GM18951 (cell line): Measurements from ENCODE around the gene DCP1B.

Source experiments
- POLR2A ChIP-seq: IDR thresholded peaks from 4 replicates; pipeline ENCODE4 v1.6.1; 2011; ENCODE audit warnings: mild to moderate bottlenecking; ENCODE audit not compliant: insufficient read length, insufficient read depth; ENCODE audit errors: extremely low read depth
- in situ Hi-C: fragments of 300-500 bp; cut with MboI; formaldehyde crosslinking; loops from one replicate; pipeline ENCODE4 v1.12.0; 2022; ENCODE audit warnings: low sequenced_read_pairs, mixed read lengths, inconsistent platforms; ENCODE audit not compliant: unreplicated experiment

Gene DCP1B

DNA sequence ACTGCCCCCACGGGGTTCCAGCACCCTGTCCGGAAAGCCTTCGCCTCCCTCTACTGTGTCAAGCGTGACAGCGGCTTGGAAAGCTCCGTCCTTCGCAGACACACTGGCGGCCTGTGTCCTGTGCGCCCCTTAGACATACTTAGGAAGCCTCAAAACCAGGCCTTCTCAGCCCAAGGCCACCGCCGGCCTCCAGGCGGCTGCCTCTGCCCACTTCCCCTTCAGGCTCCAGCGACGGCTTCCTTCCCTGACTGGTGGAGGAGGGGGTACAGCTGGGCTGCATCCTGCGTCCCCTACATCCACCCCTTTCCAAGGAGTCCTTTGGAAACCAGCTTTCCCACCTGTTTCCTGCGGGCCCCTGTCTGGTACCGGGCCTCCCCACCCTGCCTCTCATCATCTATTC lies 83.3 kb downstream of the DCP1B start:
- in situ Hi-C loops = no loop called here
- TF ChIP-seq POLR2A = no peak

DNA sequence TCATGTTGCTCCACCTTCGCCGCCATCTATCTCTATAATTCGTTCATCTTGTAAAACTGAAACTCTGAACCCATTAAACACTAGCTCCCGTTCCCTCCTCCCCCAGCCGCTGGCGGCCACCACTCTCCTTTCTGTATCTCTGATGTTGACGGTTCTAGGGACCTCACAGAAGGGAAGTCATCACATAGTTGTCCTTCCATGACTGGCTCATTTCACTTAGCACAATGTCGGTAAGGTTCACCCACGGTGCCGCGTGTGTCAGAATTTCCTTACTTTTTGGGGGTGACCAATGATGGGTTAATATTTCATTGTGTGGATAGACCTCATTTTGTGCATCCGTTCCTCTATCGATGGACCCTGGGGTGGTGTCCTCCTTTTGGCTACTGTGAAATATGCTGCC lies 83.8 kb downstream of the DCP1B start:
- no peak for TF ChIP-seq POLR2A
- in situ Hi-C loops = no loop called here

DNA sequence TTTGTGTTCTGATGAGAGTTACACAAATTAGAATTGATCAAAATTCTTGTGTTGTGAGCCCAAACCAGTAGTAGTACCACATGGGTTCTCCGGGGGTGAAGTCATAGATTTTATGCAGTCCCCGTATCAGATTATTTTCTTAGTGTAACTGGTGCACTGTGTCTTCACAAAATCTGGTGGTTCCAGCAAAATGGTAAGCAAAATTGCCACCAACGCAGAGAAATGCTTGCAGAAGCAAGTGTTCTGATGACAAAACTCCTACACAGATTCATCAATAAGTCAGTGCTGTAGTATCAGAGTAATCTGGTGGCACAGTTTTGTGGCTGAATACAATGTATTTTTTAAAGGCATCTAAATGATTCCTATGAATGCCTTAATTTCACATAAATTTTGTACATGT lies 84.5 kb downstream of the DCP1B start:
- in situ Hi-C loops = no loop called here
- no peak for TF ChIP-seq POLR2A

DNA sequence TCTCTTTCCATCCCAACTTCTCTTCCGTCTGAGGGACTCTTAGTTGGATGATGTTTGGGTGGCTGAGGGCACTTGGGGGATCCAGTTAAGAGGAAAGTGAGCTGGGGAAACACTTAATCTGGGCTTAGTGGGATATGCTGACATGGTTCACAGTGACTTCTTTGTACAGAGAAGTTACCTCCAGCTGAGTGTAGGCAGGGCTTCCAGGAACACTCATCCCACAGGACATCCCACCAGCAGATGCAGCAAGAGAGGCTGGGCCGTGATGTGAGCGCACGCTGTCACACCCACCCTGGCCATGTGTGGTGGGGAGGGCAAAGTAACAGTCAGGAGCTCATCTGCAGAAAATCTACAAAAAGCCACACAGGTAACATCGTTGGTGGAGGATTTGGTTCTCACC lies 85.0 kb downstream of the DCP1B start:
- in situ Hi-C loops = no loop called here
- TF ChIP-seq POLR2A = no peak

DNA sequence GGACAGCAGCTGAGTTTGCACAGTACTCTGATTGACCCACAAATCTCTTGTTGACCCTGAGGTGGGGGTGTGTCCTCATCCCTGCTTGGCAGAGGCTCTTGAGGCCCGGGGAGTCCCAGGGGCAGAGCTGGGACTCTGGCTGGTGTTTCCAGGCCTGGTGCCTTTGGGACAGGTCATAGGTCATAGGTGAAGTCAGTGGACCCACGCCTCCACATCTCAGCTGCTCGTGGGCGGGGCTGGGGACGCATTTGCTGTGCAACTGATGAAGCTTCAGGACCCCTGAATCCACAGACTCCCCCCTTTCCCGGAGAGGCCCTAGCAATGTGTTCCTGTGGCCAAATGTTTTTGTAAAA lies 85.4 kb downstream of the DCP1B start:
- TF ChIP-seq POLR2A = no peak
- in situ Hi-C loops = no loop called here

DNA sequence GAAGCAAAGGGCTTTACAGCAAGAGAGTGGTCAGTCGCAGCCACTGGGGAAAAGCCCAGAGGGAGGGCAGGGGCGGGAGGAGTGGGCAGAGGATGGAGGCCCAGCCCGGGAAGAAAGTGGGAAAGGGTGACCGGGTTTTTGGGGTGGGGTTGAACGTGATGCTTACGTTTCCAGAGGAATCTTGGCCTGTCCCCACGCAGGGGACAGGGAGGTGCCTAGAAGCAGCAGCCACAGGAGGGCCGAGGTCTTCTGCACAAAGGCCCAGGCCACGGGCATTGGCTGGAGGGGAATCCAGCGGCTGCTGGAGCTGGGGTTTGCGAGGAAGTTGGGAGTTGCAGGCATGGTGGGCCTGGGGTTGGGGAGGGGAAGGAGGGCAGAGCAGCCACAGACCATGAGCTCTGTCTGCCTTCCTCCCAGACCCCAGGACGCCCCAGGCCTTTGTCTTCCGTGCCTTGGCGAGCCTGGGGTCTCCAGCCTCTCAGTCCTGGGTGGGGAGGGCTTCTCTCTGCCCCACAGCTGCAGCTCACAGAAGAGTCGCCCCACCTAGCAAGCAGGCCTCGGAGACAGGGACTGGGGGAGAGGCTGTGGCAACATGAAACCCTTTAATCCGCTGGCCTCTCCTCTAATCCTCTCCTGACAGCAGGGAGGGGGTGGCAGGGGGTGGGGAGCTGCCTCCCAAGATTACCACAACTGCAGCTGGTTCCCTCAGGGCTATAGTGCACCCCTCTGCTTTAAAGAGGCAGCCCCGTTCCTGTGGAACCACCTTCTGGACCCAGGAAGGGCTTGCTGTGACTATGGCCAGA lies 86.0 kb downstream of the DCP1B start, which contains the start of gene CACNA2D4:
CACNA2D4 (minus strand) TSS at position 572 of the 803 bp plus-strand sequence; CDS start at position 393, 179 bp downstream.
- TF ChIP-seq POLR2A = no peak
- in situ Hi-C loops = no loop called here

DNA sequence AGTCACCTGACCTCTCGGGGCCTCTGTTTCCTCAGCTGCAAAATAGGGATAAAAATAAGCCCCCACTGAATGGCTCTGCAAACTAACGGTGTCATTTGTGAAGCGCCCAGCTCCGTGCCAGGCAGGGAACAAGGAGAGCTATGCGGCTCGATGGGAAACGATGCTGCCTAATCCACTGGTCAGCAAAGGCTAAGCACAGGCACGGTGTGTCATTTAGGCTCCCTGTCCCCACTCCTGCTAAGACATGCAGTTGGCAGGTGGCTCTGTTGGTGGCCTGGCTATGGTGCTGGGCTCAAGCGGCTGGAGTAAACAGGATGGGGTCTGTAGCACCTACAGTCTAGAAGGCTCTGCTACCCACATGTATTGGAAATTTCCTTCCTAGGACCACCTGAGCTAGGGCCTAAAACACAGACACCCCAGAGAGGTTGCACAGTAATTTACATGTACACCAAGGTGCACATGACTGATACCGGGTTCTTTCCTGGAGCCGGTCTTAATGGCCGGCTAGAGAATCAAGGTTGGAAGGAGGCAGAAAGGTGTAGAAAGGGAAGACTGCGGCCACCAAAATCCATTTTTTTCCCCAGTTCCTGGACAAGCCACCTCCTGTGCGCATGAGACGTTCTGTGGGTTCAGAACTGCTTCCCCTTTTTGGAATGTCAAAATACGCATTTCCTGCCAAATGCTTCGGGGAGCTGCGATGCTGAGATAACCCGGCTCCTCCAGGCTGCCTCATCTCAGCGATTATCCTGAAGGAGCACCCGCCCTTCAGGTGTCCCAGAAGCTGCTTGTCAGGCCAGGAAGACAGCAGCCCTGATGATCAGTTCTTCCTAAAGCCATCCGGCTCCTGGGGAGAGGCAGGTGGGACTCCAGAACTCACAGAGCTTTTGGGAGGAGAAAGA lies 86.8 kb downstream of the DCP1B start:
- no peak for TF ChIP-seq POLR2A
- in situ Hi-C loops = no loop called here

DNA sequence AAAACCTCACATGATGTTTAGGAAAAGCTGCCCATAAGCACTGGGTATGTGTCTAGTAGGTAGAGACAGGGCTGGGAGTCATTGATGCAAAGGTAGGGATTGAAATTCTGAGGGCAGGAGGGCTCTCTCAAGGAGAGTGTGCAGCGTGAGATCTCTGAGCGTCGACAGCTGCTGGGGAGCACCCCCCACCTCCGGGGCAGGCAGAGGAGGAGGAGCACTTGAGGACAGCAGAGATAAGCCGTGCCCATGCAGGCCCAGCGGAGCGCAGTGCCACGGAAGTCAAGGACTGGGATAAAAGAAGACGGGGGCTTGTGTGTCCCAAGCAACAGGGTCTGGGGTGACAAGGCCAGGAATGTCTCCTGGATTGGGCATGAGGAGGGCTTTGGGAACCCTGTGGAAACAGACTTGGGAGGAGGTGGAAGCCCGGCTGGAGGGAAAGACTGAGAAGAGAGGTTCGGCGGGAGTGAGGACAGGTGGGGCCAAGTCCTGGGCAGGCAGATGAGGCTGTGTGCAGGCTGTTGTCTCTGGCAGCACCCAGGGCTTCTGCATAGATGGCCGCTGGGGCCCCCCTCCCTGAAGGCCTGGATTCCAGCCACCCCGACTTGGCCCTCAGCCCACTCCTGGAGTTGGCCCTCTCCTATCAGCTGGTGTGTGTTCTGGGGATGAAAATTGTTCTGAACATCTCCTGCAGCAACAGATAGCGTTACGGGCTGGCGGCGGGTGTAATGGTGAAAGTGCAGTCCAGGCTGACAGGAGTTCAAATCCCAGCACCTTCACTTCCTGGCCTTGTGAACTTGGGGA lies 87.7 kb downstream of the DCP1B start:
- TF ChIP-seq POLR2A = no peak
- in situ Hi-C loops = no loop called here

DNA sequence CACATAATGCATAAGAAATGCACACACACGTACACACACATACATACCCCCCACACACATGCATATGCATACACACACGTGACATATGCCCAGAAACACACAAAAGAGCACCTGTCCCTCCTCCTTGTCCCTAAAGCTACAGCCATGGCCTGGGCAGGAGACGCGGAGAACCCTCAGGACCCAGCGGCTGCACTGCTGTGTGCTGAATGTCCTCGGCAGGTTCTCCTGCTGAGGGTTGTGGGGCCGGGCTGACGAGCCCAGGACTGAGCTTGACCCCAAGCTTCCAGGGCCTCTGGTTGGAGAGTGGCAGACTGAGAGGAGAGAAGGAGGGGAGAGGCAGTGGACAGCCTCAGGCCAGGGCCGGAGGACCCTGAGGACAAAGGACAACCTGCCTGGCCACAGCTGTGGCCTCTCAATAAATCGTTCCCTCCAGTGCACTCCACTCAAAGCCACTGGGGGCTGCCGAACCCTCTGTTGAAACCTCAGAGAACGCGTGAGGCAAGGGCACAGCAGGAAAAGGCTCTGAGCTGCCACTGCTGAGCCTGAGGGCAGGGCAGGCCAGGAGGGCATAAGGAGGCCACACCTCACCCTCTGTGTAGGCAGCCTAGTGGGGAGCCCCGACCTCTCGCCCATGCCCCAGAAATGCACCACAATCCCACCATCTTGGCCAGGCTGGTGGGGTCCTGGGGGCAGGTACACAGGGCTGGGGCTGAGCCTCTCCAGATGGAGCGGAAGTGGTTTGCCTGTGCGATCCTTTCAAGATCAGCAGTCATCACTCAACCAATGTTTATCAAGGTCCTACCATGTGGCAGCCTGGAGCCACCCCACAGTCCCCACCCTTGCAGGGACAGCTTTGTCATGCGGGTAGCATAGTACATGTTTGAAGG lies 88.9 kb downstream of the DCP1B start:
- TF ChIP-seq POLR2A = no peak
- in situ Hi-C loops = no loop called here

DNA sequence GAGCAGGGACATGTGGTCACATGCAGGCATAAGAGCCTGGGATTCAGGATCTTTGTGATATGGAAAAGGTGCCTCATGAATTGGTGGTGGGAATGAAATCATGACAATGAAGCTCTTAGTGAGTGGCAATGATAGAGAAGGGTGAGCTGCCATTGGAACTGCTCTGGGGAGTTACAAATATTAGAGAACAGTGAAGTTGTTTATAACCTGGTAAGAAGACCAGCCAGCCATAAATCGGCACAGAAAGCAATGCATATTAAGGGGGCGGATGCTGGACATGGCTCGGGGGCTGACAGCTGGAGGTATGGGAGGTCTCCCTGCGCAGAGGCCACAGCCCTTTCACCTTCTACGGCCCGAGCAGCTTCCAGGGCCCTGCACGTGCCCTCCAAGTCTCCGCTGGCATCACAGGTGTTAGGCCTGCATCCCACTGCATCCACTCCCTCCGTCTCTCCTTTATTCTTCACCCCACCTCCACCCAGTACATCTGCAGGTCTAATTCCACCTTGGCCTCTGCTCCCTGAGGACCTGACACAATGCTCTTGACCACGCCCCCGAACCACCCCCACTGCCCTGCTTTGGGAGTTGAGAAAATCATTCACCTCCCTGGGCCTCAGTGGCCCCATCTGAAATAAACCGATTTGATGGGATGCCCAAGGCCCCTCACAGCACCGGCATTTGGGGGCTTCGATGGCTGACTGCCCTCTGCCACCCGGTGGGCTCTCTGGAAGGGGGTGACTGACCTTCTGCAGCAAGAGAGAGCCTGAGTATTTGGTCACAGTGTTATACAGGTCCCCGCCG lies 89.9 kb downstream of the DCP1B start:
- no peak for TF ChIP-seq POLR2A
- in situ Hi-C loops = no loop called here

DNA sequence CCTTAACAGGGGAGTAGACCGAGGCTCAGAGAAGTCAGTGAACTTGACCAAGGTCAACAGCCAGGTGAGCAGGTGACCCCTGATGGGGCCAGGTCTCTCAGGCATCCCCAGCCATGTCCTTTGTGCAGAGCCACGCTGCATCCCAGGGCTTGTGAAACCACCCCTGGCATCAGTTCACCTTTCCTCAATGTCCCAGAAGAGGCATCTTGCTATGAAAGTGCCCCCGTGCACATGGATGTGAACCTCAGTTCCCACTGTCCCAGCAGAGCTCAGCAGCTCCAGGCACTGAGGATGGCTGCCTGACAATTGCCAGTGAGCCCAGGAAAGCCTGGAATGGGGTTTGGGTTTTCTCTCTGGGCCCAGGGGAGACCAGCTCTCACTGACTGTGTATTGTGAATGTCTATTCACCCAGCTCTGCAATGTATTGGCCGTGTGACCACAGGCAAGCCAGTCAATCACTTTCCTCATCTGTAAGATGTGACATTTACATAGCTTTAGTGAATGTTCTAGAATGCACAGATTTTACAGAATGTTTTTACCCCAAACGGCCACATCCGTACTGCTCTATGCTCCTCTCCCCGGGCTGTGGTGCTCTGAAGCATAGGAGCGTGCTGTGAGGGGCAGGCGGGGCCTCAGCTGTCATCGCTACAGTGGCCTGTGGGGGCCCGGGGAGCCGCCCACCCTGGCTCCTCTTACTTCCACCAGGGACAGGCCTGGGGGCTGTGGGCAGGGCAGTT lies 90.7 kb downstream of the DCP1B start:
- no peak for TF ChIP-seq POLR2A
- in situ Hi-C loops = no loop called here
